Neural progenitor cell (in vitro differentiated cells): ENCODE results near the gene LRFN2. TPM values are rescaled to one million over a fixed set of nuclear protein-coding genes. Genes with fewer than 3 reads are reported as not detected.

Experiments
- DNase-seq: peaks from one replicate; pipeline ENCODE4 v3.0.0-alpha.2; 2016; ENCODE audit warnings: low spot score
- H2AFZ ChIP-seq: fragments of 200-600 bp; sonication (generic); replicated peaks from 2 replicates; pipeline ENCODE4 v1.6.1; 2016; ENCODE audit warnings: antibody characterized with exemption
- H3F3A ChIP-seq: fragments of 200-600 bp; sonication (generic); 2 replicates; pipeline ENCODE4 v1.6.1; 2016; ENCODE audit warnings: antibody characterized with exemption, low read depth
- H3K27ac ChIP-seq: fragments of 200-600 bp; sonication (generic); 2 replicates; pipeline ENCODE4 v1.5.1; 2016; ENCODE audit warnings: mild to moderate bottlenecking
- H3K27me3 ChIP-seq: fragments of 200-600 bp; sonication (generic); 2 replicates; pipeline ENCODE4 v1.6.1; 2016; ENCODE audit warnings: mild to moderate bottlenecking, moderate library complexity
- H3K36me3 ChIP-seq: fragments of 200-600 bp; sonication (generic); 2 replicates; pipeline ENCODE4 v1.5.1; 2016
- H3K4me1 ChIP-seq: fragments of 200-600 bp; sonication (generic); 2 replicates; pipeline ENCODE4 v1.6.1; 2016; ENCODE audit warnings: mixed run types
- H3K4me2 ChIP-seq: fragments of 200-600 bp; sonication (generic); 2 replicates; pipeline ENCODE4 v1.6.1; 2016
- H3K4me3 ChIP-seq: fragments of 200-600 bp; sonication (generic); 2 replicates; pipeline ENCODE4 v1.5.1; 2016
- H3K79me2 ChIP-seq: fragments of 200-600 bp; sonication (generic); 2 replicates; pipeline ENCODE4 v1.6.1; 2016; ENCODE audit warnings: low read depth
- H3K9ac ChIP-seq: fragments of 200-600 bp; sonication (generic); 2 replicates; pipeline ENCODE4 v1.6.1; 2016
- H3K9me3 ChIP-seq: fragments of 200-600 bp; sonication (generic); 2 replicates; pipeline ENCODE4 v1.5.1; 2016; ENCODE audit warnings: low read depth
- H4K20me1 ChIP-seq: fragments of 200-600 bp; sonication (generic); 2 replicates; pipeline ENCODE4 v1.6.1; 2016; ENCODE audit warnings: low read depth
- H3K27ac Mint-ChIP-seq: 3 replicates; pipeline ENCODE4 v1.8.0; 2021; ENCODE audit warnings: mixed read lengths
- H3K27me3 Mint-ChIP-seq: 2 replicates; pipeline ENCODE4 v1.8.0; 2022; ENCODE audit warnings: low read depth, mild to moderate bottlenecking, inconsistent platforms, moderate library complexity, mixed read lengths; ENCODE audit not compliant: insufficient read depth
- H3K36me3 Mint-ChIP-seq: 3 replicates; pipeline ENCODE4 v1.8.0; 2021; ENCODE audit warnings: mixed read lengths
- H3K4me1 Mint-ChIP-seq: 3 replicates; pipeline ENCODE4 v1.8.0; 2021; ENCODE audit warnings: mixed read lengths
- H3K4me3 Mint-ChIP-seq: 3 replicates; pipeline ENCODE4 v1.8.0; 2021; ENCODE audit warnings: mild to moderate bottlenecking, moderate library complexity, mixed read lengths
- H3K9me3 Mint-ChIP-seq: 3 replicates; pipeline ENCODE4 v1.8.0; 2020; ENCODE audit warnings: mixed read lengths
- CTCF ChIP-seq: fragments of 200-600 bp; sonication (generic); IDR thresholded peaks from 2 replicates; pipeline ENCODE4 v1.5.1; 2017; ENCODE audit warnings: antibody characterized with exemption, mild to moderate bottlenecking
- EZH2 ChIP-seq: fragments of 200-600 bp; sonication (generic); IDR thresholded peaks from 2 replicates; pipeline ENCODE4 v1.6.1; 2017; ENCODE audit warnings: antibody characterized with exemption, mild to moderate bottlenecking, moderate library complexity
- EZH2phosphoT487 ChIP-seq: fragments of 200-600 bp; sonication (generic); IDR thresholded peaks from 2 replicates; pipeline ENCODE4 v1.6.1; 2017; ENCODE audit warnings: antibody characterized with exemption
- total RNA-seq: library from RNA; depleted of rRNA; stranded (reverse); fragments of >200 nt; gene quantifications from 2 replicates; pipeline ENCODE4 v1.2.3, GENCODE V29; 2015; ENCODE audit warnings: low replicate concordance

Gene LRFN2
- total RNA-seq, 1 donor from 2014 or later: not detected

GRCh38 chr6:40623178-40623577 lies 36.0 kb upstream of the LRFN2 start:
- peaks cover 2% of the 10 kb centered on the region for H3K27me3 Mint-ChIP-seq
- no peaks in the 10 kb centered on the region for H3F3A ChIP-seq
- H3K27ac ChIP-seq: no peak overlapping the region
- no peak for DNase-seq
- H2AFZ ChIP-seq: no peak overlapping the region
- no peak overlapping the region for H3K9ac ChIP-seq
- H3K36me3 Mint-ChIP-seq: no peaks in the 10 kb centered on the region
- H3K36me3 ChIP-seq: no peaks in the 10 kb centered on the region
- peaks cover 4% of the 10 kb centered on the region for H3K9me3 Mint-ChIP-seq
- H3K4me3 ChIP-seq: no peak overlapping the region
- no peak overlapping the region for H3K4me2 ChIP-seq
- H3K9me3 ChIP-seq: no peaks in the 10 kb centered on the region
- no peak overlapping the region for H3K4me3 Mint-ChIP-seq
- peaks cover 4% of the 10 kb centered on the region for H3K27me3 ChIP-seq
- no peaks in the 10 kb centered on the region for H4K20me1 ChIP-seq
- TF ChIP-seq CTCF (no peak), EZH2 (no peak), EZH2phosphoT487 (no peak)
- H3K79me2 ChIP-seq: no peaks in the 10 kb centered on the region
- peaks cover 5% of the 10 kb centered on the region for H3K4me1 Mint-ChIP-seq
- no peaks in the 10 kb centered on the region for H3K4me1 ChIP-seq
- no peak overlapping the region for H3K27ac Mint-ChIP-seq

GRCh38 chr6:40620574-40621240 lies 33.5 kb upstream of the LRFN2 start:
- peaks cover 2% of the 10 kb centered on the region for H3K27me3 Mint-ChIP-seq
- Histone ChIP-seq H3K4me2 (no peak overlapping the region), H3K36me3 (no peaks in the 10 kb centered on the region), H3K27ac (no peak overlapping the region), H4K20me1 (no peaks in the 10 kb centered on the region), H3K4me1 (no peaks in the 10 kb centered on the region), H2AFZ (no peak overlapping the region), H3K4me3 (no peak overlapping the region), H3F3A (no peaks in the 10 kb centered on the region), H3K79me2 (no peaks in the 10 kb centered on the region), H3K9me3 (no peaks in the 10 kb centered on the region), H3K27me3 (peaks cover 12% of the 10 kb centered on the region), H3K9ac (no peak overlapping the region)
- H3K4me1 Mint-ChIP-seq: peaks cover 5% of the 10 kb centered on the region
- H3K4me3 Mint-ChIP-seq: no peak overlapping the region
- H3K36me3 Mint-ChIP-seq: no peaks in the 10 kb centered on the region
- no peaks in the 10 kb centered on the region for H3K9me3 Mint-ChIP-seq
- DNase-seq: no peak
- TF ChIP-seq EZH2: no peak
- no peak for TF ChIP-seq CTCF
- no peak for TF ChIP-seq EZH2phosphoT487
- H3K27ac Mint-ChIP-seq: no peak overlapping the region

- Histone ChIP-seq H3K4me2 (no peak overlapping the region), H3F3A (no peaks in the 10 kb centered on the region), H3K9me3 (no peaks in the 10 kb centered on the region), H3K36me3 (no peaks in the 10 kb centered on the region), H3K79me2 (no peaks in the 10 kb centered on the region), H3K27me3 (peaks cover 26% of the 10 kb centered on the region), H3K4me3 (no peak overlapping the region), H2AFZ (no peak overlapping the region), H3K9ac (no peak overlapping the region), H4K20me1 (no peaks in the 10 kb centered on the region), H3K4me1 (no peaks in the 10 kb centered on the region), H3K27ac (no peak overlapping the region)
- no peaks in the 10 kb centered on the region for H3K9me3 Mint-ChIP-seq
- no peak overlapping the region for H3K4me3 Mint-ChIP-seq
- DNase-seq: no peak
- TF ChIP-seq CTCF: no peak
- no peak for TF ChIP-seq EZH2phosphoT487
- no peak for TF ChIP-seq EZH2
- H3K27me3 Mint-ChIP-seq: peaks cover 2% of the 10 kb centered on the region
- no peaks in the 10 kb centered on the region for H3K36me3 Mint-ChIP-seq
- no peak overlapping the region for H3K27ac Mint-ChIP-seq
- no peaks in the 10 kb centered on the region for H3K4me1 Mint-ChIP-seq
These were observed 27.5 kb upstream of the LRFN2 start for GRCh38 chr6:40614671-40615070.
